Activated naive CD4-positive, alpha-beta T cell treated with anti-CD3 and anti-CD28 coated beads for 36 hours (primary cell): Measurements from ENCODE around the gene SNAPIN. TPM values are rescaled to one million over a fixed set of nuclear protein-coding genes. Genes with fewer than 3 reads are reported as not detected.
A peak's percentile ranks its signal among the peaks of the same experiment; 100 is the strongest.
"Not testable (repeated sequence)": the region's sequence is repeated elsewhere in the genome, so short reads cannot be mapped to it uniquely, and the experiment has no call there.

Experiments
- CTCF ChIA-PET: fragments of 350-600 bp; sonication (Branson Sonifier 250); formaldehyde crosslinking; loops from one replicate; lab custom pipeline; 2021; ENCODE audit warnings: antibody characterized with exemption; lab: Charles Lee
- DNase-seq: peaks from one replicate; pipeline ENCODE4 v3.0.0-alpha.2; 2020
- H3K27ac Mint-ChIP-seq: one replicate; pipeline ENCODE4 v1.8.0; 2021; ENCODE audit warnings: mild to moderate bottlenecking, mixed read lengths
- H3K27me3 Mint-ChIP-seq: one replicate; pipeline ENCODE4 v1.8.0; 2021; ENCODE audit warnings: low read depth, mixed read lengths
- H3K36me3 Mint-ChIP-seq: one replicate; pipeline ENCODE4 v1.8.0; 2021; ENCODE audit warnings: low read depth, mixed read lengths
- H3K4me1 Mint-ChIP-seq: one replicate; pipeline ENCODE4 v1.8.0; 2021; ENCODE audit warnings: low read depth, mixed read lengths
- H3K4me3 Mint-ChIP-seq: one replicate; pipeline ENCODE4 v1.8.0; 2021; ENCODE audit warnings: mild to moderate bottlenecking, moderate library complexity, mixed read lengths
- H3K9me3 Mint-ChIP-seq: one replicate; pipeline ENCODE4 v1.8.0; 2021; ENCODE audit warnings: mixed read lengths
- intact Hi-C: fragments of 100-400 bp; cut with micrococcal nuclease; formaldehyde crosslinking; loops from one replicate; pipeline ENCODE4 v1.15.1; 2023
- total RNA-seq, 2 experiments: library from RNA; stranded (reverse); gene quantifications; one replicate each; pipeline ENCODE4 v1.2.3, GENCODE V29; 2021

The SNAPIN gene
- total RNA-seq, 2 experiments from 2014 or later, result 24.4 to 26.2 TPM

GRCh38 chr1:153655333-153655732, 3.2 kb upstream of the SNAPIN start:
- Mint-ChIP-seq H3K4me1 (peaks cover 14% of the 10 kb centered on the region), H3K27ac (no peak overlapping the region), H3K4me3 (no peak overlapping the region), H3K9me3 (no peaks in the 10 kb centered on the region), H3K36me3 (no peaks in the 10 kb centered on the region), H3K27me3 (no peaks in the 10 kb centered on the region)
- intact Hi-C loops, result loop anchor here (5.0 kb wide), 1 partner anchor 322 kb away; the partner anchor contains the start of gene JTB
- DNase-seq, result no peak
- CTCF ChIA-PET, result interaction anchor here (1.6 kb wide), 1 partner anchor 21 kb away, joined by 5 read pairs; the partner anchor contains the start of gene CHTOP

- CTCF ChIA-PET, result interaction anchor here (0.5 to 1.2 kb wide), 3 partner anchors 18 to 318 kb away, joined by 3 read pairs; partner anchors contain the start of gene JTB
- peak overlapping the region; percentile 94 for H3K27ac Mint-ChIP-seq
- H3K4me3 Mint-ChIP-seq, result peak overlapping the region; percentile 97
- peaks cover 15% of the 10 kb centered on the region for H3K4me1 Mint-ChIP-seq
- peaks cover 24% of the 10 kb centered on the region for H3K36me3 Mint-ChIP-seq
- H3K9me3 Mint-ChIP-seq, result no peaks in the 10 kb centered on the region
- DNase-seq, result no peak
- intact Hi-C loops, result loop anchor here (5.0 kb wide), 1 partner anchor 318 kb away; the partner anchor contains the start of gene JTB
- H3K27me3 Mint-ChIP-seq, result no peaks in the 10 kb centered on the region
Observed at GRCh38 chr1:153659175-153659534, 652 bp downstream of the SNAPIN start.

- no peaks in the 10 kb centered on the region for H3K27me3 Mint-ChIP-seq
- no peaks in the 10 kb centered on the region for H3K9me3 Mint-ChIP-seq
- CTCF ChIA-PET, result no interaction called here
- peaks cover 29% of the 10 kb centered on the region for H3K36me3 Mint-ChIP-seq
- DNase-seq, result no peak
- peak overlapping the region; percentile 97 for H3K4me3 Mint-ChIP-seq
- peaks cover 15% of the 10 kb centered on the region for H3K4me1 Mint-ChIP-seq
- peak overlapping the region; percentile 94 for H3K27ac Mint-ChIP-seq
- intact Hi-C loops, result loop anchor here (5.0 kb wide), 1 partner anchor 318 kb away; the partner anchor contains the start of gene JTB
Observed at GRCh38 chr1:153659656-153660055, 1.2 kb downstream of the SNAPIN start.

- Mint-ChIP-seq H3K27me3 (no peaks in the 10 kb centered on the region), H3K27ac (no peak overlapping the region), H3K36me3 (peaks cover 40% of the 10 kb centered on the region), H3K4me1 (peaks cover 17% of the 10 kb centered on the region), H3K4me3 (no peak overlapping the region), H3K9me3 (no peaks in the 10 kb centered on the region)
- intact Hi-C loops, result no loop called here
- CTCF ChIA-PET, result no interaction called here
- DNase-seq, result no peak
Observed at GRCh38 chr1:153661111-153661708, 2.7 kb downstream of the SNAPIN start.

GRCh38 chr1:153662269-153662668, 3.8 kb downstream of the SNAPIN start:
- Mint-ChIP-seq H3K36me3 (peaks cover 50% of the 10 kb centered on the region), H3K4me1 (peaks cover 19% of the 10 kb centered on the region), H3K4me3 (no peak overlapping the region), H3K9me3 (no peaks in the 10 kb centered on the region), H3K27ac (peak overlapping the region; percentile 62), H3K27me3 (no peaks in the 10 kb centered on the region)
- intact Hi-C loops, result no loop called here
- CTCF ChIA-PET, result no interaction called here
- no peak for DNase-seq

- H3K36me3 Mint-ChIP-seq, result peaks cover 60% of the 10 kb centered on the region
- CTCF ChIA-PET, result no interaction called here
- no peak for DNase-seq
Observed at GRCh38 chr1:153663211-153663610, 4.7 kb downstream of the SNAPIN start.

GRCh38 chr1:153667439-153667838, 8.9 kb downstream of the SNAPIN start:
- no peak for DNase-seq
- Mint-ChIP-seq H3K4me3 (no peak overlapping the region), H3K9me3 (no peaks in the 10 kb centered on the region), H3K36me3 (peaks cover 71% of the 10 kb centered on the region), H3K27me3 (no peaks in the 10 kb centered on the region), H3K4me1 (peaks cover 38% of the 10 kb centered on the region), H3K27ac (peak overlapping the region; percentile 78)
- CTCF ChIA-PET, result interaction anchor here (1.2 to 1.9 kb wide), 3 partner anchors 10 to 157 kb away, joined by 3 to 6 read pairs (median 3); no protein-coding TSS in a partner anchor
- intact Hi-C loops, result no loop called here

More at GRCh38 chr1:153663211-153663610, 4.7 kb downstream of the SNAPIN start:
- H3K27me3 Mint-ChIP-seq, result no peaks in the 10 kb centered on the region
- no peak overlapping the region for H3K27ac Mint-ChIP-seq
- H3K9me3 Mint-ChIP-seq, result no peaks in the 10 kb centered on the region
- peaks cover 26% of the 10 kb centered on the region for H3K4me1 Mint-ChIP-seq
- intact Hi-C loops, result no loop called here
- H3K4me3 Mint-ChIP-seq, result no peak overlapping the region

GRCh38 chr1:153668672-153669071, 10.2 kb downstream of the SNAPIN start:
- H3K4me3 Mint-ChIP-seq, intact Hi-C loops, H3K9me3 Mint-ChIP-seq, H3K27me3 Mint-ChIP-seq, H3K27ac Mint-ChIP-seq, DNase-seq: not testable (repeated sequence)
- H3K4me1 Mint-ChIP-seq, result peaks cover 38% of the 10 kb centered on the region
- peaks cover 62% of the 10 kb centered on the region for H3K36me3 Mint-ChIP-seq
- CTCF ChIA-PET, result interaction anchor here (0.6 kb wide), 1 partner anchor 53 kb away, joined by 3 read pairs; the partner anchor contains the start of gene S100A14

- intact Hi-C loops, result loop anchor here (2.0 to 10.0 kb wide), 5 partner anchors 159 to 603 kb away; partner anchors contain the start of genes HAX1, NUP210L and SLC39A1
- no peaks in the 10 kb centered on the region for H3K9me3 Mint-ChIP-seq
- H3K4me1 Mint-ChIP-seq, result peaks cover 38% of the 10 kb centered on the region
- CTCF ChIA-PET, result no interaction called here
- peaks cover 54% of the 10 kb centered on the region for H3K36me3 Mint-ChIP-seq
- H3K4me3 Mint-ChIP-seq, result no peak overlapping the region
- H3K27ac Mint-ChIP-seq, result no peak overlapping the region
- DNase-seq, result no peak
- no peaks in the 10 kb centered on the region for H3K27me3 Mint-ChIP-seq
Observed at GRCh38 chr1:153669606-153670005, 11.1 kb downstream of the SNAPIN start.

- peaks cover 38% of the 10 kb centered on the region for H3K4me1 Mint-ChIP-seq
- DNase-seq, result peak; percentile 42
- CTCF ChIA-PET, result no interaction called here
- peaks cover 47% of the 10 kb centered on the region for H3K36me3 Mint-ChIP-seq
- H3K27me3 Mint-ChIP-seq, result no peaks in the 10 kb centered on the region
- H3K4me3 Mint-ChIP-seq, result no peak overlapping the region
- no peak overlapping the region for H3K27ac Mint-ChIP-seq
- intact Hi-C loops, result loop anchor here (2.0 to 10.0 kb wide), 5 partner anchors 160 to 602 kb away; partner anchors contain the start of genes HAX1, NUP210L and SLC39A1
- no peaks in the 10 kb centered on the region for H3K9me3 Mint-ChIP-seq
Observed at GRCh38 chr1:153670257-153670858, 11.9 kb downstream of the SNAPIN start.

- H3K27ac Mint-ChIP-seq, result no peak within 1 kb of the TSS
- intact Hi-C loops, result loop anchor here (1.0 to 10.0 kb wide), 17 partner anchors 13 to 602 kb away; partner anchors contain the start of genes CHTOP, HAX1, INTS3 and NUP210L
- no peaks in the 10 kb centered on the region for H3K9me3 Mint-ChIP-seq
Observed at GRCh38 chr1:153670859-153671627, 12.5 kb downstream of the SNAPIN start, which contains the start of gene ILF2. Gene ILF2 (minus strand): TSS chr1:153670993. CDS start chr1:153670922, 71 bp downstream.

More at GRCh38 chr1:153670859-153671627, 12.5 kb downstream of the SNAPIN start, which contains the start of gene ILF2:
- CTCF ChIA-PET, result interaction anchor here (0.6 to 1.6 kb wide), 8 partner anchors 28 to 487 kb away, joined by 3 to 9 read pairs (median 3); partner anchors contain the start of gene RAB13
- peak; percentile 99 for DNase-seq
- H3K27me3 Mint-ChIP-seq, result no peaks in the 10 kb centered on the region
- peaks cover 36% of the 10 kb centered on the region for H3K4me1 Mint-ChIP-seq
- no peak within 1 kb of the TSS for H3K4me3 Mint-ChIP-seq
- H3K36me3 Mint-ChIP-seq, result peaks cover 43% of the 10 kb centered on the region
